ENCODE measurements around the gene FARS2. TPM values are rescaled to one million over a fixed set of nuclear protein-coding genes. Genes with fewer than 3 reads are reported as not detected.
A peak's percentile ranks its signal among the peaks of the same experiment; 100 is the strongest.

FARS2 gene
- total RNA-seq, 1 donor from 2014 or later, result 22.0 TPM

DNA sequence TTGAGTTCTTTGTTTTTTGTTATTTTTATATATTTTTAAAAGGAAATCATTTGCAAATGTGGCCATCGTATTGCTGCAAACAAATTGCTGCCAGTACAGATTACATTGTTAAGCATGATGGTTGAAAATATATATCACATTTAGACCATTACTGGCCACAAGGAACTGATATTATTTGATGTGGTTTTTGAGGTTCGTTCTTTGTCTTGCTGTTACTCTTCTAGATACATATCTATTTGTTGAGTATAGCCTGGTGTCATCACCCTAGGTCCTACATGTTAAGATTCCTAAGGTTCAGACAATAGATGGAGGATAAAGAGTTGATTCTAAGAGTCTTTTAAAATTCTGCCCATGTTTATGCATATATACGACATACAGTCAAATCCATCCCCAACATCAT, 306.0 kb downstream of the FARS2 start:
- no peak for DNase-seq (ENCODE audit: low read depth in 2 of 2)

DNA sequence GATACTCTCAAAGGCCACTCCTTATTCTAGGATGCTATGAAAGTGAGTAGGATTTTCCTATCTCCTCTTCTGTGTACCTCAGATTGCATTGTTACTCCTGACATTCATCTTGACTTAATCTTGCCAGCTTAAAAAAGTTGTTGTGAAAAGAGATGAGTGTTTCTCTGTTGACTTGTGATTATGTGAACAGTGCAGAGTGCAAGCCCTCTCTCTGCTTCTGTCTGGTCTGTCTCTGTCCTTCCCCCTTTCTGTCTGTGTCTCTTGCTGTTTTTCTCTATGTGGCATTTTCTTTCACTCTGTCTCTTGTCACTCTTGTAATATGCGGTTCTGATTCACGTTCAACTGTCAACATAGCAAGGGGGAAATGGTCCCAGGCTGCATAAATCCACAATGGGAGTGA, 306.6 kb downstream of the FARS2 start:
- DNase-seq (ENCODE audit: low read depth in 2 of 2), result no peak

DNA sequence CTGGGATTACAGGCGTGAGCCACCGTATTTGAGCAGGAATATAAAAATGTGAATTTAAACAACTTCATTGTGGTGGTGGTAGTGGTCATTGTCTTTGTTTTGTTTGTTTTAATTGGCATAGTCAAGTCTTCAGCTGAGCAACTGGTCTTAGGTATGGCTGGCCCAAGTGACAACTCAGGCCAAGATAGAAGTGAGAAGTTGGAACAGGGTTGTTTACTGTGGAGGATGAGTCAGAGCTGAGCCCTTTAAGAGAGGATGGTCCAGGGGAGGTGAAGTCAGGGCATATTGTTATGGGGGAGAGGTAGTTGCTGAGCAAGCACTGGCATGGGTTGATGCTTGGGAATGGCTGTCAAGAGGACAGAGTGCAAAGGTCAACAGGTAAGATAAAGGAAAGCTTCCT, 308.2 kb downstream of the FARS2 start:
- DNase-seq (ENCODE audit: low read depth in 2 of 2), result peak in 1 of 2 donors; percentile 12

DNA sequence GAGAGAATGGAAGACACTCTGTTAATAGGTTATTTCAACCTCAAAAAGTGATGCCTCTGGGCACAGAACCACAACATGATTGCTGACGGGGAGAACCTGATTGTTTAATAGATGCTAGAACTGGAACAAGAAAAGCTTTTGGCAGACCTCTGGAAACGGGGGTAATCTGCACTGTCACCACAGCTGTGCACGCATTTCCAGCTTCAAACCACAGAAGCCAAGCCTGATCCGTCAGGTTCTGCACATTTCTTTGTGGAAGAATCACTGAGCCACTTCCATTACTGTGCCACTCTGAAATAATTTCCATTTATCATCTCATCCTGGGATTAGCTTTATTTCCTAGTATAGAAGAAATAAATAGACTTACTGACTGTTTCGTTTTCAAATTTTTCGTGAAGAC, 309.3 kb downstream of the FARS2 start:
- no peak for DNase-seq (ENCODE audit: low read depth in 2 of 2)

DNA sequence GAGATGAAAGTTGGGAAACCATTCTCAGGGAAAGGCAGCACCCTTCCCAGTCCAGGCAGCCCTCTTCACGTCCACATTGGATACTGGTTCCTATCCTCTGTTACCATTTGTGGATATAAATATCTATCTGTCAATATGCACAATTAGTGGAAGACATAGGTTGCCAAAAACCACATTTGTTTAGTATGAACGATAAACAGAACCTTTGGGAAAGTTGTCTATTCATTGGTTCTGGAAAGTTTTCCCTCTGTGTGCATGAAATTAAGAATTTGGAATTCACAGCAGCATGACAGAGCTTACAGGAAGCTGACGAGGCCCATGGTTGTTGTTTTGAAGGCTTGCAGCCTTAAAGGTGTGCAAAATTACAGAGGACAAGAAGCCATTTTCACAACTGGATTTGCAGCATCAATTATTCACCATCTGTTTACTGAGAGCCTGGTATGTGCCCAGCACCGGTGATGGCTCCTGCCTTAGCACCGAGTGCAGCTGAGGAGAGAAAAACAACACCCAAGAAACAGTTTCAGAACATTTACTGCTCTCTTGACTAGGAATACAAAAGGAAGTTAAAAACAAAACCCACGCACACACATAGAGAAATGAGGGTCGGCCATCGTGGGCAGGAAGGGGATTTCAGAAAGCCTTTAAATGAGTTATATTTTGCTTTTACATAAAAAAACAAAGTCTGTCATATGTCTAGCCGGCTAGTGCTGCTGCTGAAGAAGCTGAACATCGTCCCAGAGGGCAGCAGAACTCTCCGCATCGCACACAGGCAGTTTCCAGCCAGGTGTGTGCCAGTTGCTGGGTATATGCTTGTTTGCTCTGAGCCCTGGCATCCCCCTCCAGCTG, 319.6 kb downstream of the FARS2 start:
- DNase-seq (ENCODE audit: low read depth in 2 of 2), result peak in 1 of 2 donors; percentile 70

DNA sequence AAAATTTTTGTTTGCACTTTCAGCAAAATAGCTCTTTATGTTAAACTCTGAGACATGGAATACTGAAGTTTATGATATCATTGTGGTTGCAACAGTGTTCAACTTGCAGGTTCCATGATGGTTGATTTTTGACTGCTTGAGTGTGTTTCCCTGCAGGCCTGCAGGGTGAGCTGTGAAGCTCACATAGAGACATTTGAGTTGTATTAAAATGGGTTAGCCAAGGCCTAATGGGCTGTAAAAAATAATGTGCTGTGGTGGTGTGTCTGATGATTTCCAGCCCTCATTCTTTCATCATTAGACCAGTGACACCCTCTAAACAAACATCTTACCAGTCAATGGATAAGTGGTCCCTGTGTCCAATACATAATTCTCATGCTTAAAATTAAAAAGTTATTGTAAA, 321.4 kb downstream of the FARS2 start:
- DNase-seq (ENCODE audit: low read depth in 2 of 2), result no peak

DNA sequence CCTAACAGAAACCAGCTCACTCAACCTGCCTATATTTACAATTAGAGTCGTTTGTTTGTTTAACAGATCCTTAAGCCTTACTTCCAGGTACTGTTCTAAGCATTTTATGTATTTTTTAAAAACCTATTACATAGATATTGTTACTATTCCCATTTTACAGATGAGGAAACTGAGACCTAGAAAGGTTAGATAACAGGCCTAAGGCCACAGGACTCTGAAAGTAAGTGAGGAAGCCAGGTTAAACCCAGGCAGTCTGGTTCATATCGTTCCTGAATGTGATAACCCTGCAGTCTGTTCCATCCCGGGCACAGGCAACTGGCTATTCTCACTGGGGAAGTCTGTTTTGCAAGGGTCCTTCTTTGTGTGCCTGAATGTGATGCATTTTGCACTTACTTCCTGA, 322.2 kb downstream of the FARS2 start:
- DNase-seq (ENCODE audit: low read depth in 2 of 2), result no peak

DNA sequence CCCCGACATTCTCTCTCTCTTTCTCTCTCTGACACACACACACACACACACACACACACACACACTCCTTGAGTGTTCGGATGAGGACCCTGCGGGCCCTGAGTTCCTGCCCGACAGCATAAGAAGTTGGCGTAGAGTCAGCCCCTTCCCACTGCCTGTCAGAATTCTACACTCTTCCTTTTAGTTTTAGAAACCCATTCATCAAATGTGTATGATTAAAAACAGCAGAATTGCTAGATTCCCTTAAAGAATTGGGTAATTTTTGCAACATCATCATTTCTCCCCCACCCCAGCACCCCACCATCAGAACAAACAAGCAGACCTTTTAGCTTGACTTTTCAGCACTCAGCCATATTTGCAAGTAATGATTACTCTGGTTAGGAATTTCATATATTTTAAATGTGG, 322.8 kb downstream of the FARS2 start:
- DNase-seq (ENCODE audit: low read depth in 2 of 2), result no peak

DNA sequence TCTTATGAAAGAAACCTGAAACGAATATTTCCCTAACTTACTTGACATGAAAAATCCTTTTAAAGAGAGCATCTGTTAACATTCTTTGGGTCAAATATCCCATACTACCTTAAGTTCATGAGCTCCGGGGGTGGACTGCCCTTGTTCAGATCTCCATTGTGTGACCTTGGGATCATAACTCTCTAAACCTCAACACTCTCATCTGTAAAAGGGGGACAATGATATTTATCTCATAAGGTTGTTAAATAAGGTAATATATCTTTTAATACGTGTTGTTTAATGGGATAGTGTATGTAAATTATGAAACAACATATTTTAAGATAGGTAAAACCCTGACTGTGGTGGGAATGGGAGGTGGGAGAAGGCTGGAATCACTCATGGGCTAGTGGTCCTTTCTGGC, 326.3 kb downstream of the FARS2 start:
- no peak for DNase-seq (ENCODE audit: low read depth in 2 of 2)

DNA sequence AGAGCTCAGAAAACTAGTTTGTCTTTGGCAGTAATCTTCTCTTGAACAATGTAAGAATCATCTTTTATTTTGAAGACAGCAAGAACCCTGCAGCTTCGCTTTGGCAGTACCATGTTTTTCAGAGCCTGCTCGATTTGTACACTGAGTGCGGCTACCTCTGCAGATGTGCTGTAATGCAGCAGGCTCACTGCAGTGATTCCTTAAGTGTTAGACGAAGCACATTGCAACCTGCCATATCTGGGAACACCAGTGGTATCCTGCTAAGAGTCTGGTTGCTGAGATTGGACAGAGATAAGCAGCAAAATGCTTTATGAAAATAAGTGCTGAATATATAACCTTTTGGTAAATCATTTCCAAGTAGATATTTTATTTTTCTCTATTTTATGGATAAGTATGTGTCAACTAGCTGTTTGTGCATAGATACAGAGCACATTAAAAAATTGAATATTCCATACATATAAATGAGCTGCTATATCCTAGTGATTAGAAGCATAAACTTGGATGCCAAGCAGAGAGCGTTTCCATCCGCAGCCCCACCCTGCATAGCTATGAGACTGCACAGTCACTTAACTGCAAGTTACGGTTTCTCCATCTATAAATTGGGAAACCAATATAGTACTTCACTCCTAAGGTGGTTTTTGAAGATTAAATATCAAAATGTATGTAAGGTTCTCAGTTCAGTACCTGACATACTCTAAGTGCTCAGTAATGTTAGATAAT, 328.3 kb downstream of the FARS2 start:
- no peak for DNase-seq (ENCODE audit: low read depth in 2 of 2)

DNA sequence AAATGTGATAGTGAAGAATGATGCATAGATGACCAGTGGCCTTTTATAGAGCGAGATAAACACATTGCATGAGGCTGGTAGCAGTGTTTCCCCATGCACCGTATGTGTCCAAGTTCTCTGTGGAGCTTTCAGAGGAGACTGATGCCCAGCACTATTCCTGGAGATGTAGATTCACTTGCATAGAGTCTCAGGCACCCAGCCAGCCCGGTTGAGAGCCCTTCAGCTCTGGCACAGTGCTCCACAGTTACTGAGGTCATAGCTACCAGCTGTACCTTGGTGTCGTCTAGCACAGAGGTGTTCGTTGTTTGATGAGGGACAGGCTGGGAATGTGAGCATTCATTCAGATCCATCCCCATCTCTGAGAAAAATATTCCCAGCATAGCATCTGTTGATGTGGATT, 328.9 kb downstream of the FARS2 start:
- DNase-seq (ENCODE audit: low read depth in 2 of 2), result no peak

DNA sequence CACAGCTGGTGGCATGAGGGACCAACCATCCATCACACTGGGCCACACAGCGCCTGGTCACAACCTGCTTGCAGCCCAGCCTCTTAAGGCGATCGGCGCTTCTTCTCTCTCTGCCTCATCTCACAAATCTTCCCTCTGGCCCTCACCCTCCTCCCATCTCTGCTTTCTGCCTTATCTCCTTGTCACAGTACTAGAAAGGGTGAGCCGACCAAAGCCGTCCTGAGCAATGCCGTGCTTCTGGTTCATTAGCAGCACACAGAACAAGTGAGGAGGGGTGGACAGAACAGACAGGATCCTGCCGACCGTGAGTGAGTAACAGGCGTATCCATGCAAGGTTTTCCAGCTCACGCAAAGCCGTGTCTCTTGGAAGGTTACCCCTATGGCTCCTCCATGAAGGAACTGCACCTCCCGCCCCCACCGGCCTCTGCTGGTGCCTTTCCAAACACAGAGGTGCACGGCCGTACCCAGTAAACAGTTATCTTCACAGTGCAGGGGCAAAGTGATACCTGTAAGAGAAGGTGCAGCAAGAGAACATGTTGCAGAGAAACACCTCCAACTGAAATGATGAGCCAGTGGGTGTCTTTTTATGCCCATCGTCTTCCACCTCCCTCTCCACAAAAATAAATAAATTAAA, 331.7 kb downstream of the FARS2 start:
- no peak for DNase-seq (ENCODE audit: low read depth in 2 of 2)

DNA sequence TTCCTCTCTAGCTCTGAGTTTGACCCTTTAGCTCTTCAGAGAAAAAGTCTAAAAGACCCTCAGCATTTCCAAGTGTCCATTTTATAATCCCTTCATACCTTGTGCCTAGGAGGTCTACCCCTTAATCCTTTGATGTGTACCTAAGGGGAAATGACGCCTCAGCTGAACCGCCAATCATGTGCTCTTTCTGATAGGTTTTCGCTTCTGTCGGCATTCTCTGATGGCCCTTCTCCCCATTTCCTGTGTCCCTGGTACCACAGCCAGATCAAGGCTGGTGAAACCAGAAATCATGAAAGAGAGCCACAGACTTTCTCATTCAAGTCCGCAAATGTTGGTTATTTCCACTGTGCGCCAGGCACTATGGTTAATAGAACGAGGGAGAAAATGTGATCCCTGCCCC, 333.9 kb downstream of the FARS2 start:
- no peak for DNase-seq (ENCODE audit: low read depth in 2 of 2)

DNA sequence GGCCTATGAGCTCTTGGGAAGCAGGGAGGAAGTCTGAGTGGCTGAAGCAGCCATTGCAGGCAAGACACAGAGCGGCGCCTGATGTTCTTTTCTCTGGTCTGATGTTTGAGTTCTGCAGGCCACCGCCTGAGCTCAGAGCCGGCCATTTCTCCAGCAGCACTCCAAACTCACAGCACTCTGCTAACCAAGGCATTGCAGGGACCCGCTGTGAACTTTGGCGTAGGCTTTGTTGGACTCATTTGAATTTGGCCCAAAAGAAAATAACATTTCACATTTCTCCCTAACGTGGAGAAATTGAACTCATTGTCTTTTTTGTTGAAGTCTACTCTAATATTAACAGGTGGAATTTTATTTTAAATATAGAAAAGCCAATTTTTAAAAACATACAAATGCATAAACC, 336.1 kb downstream of the FARS2 start:
- no peak for DNase-seq (ENCODE audit: low read depth in 2 of 2)

DNA sequence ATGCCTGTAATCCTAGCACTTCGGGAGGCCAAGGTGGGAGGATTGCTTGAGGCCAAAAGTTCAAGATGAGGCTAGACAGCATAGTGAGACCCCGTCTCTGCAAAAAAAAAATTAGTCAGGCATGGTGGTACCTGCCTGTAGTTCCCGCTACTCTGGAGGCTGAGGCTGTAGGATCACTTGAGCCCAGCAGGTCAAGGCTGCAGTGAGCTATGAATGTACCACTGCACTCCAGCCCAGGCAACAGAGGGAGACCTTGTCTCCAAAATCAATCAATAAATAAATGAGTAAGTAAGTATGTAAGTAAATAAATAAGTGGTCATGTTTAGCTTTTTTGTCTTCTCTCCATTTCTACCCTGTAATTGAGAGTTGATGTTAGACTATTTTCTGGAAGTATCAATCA, 336.8 kb downstream of the FARS2 start:
- DNase-seq (ENCODE audit: low read depth in 2 of 2), result no peak

DNA sequence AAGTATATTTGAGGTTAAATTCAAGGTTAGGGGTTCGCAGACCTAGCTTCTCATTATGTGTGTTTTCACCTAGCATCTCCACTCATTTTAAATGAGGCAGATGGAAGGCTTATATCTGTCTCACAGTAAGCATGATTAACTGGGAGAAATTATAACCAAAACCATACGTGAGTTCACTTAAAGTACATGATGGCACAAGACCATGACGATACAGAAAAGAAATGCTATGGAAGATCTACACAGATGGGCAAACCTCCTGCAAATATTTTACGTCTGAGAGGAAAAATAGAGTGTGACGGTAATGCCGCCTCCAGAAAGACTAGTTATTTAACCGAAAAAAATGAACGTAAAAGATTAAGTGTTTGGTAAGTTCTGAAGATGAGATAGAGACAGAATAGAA, 337.8 kb downstream of the FARS2 start:
- DNase-seq (ENCODE audit: low read depth in 2 of 2), result no peak

DNA sequence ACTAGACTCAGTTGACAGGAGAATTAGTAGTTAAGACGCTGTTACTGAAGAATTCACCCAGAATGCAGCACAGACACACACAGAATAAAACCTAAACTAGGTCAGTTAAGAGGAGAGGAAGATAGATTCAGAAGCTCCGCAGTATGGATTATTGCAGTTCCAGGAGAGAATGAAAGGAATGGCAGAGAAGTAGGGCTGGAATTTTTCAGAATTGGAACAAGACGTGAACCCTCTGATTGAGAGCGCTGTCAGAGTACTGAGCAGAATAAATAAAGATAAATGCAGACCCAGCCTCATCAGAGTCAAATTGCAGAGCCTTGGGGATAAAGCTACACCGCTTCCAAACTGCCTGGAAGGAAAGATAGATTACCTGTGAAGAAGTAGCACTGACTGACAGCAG, 344.6 kb downstream of the FARS2 start:
- no peak for DNase-seq (ENCODE audit: low read depth in 2 of 2)

DNA sequence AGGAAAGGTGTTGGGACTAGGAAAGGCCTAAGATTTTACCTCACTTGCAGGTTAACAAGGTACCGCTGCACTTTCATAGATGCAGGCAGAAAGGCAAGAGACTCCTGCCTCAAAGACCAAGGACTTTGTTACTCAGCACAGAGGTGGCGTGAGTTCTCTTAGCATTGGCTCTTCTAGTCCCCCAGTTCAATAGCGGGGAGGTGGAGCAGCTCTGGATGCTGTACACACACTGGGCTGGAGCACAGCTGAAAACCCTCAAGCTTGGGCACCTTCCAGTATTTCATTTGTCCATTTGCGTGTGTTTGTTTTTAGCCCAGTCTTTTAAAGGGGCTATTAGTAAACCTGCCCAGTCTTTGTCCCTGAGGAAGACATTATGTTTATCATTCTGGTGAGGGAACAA, 345.2 kb downstream of the FARS2 start:
- DNase-seq (ENCODE audit: low read depth in 2 of 2), result no peak

DNA sequence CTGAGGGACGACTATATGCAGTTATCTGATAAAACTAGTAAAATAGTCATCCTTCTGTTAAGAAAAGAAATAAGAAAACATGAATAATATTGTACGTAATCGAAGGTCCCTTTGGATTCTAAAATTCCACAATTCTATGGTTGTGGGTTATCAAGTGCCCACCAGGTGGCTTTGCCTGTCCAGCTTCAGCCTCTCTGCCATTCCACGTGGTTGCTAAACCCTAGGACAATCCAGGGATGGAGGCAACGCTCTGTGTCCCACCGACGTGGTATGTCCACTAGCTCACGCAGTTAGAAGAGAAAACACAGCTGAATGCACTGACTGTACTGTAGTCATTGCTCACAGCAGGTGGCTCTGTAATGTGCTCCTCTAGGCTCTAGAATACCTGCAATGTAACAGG, 349.3 kb downstream of the FARS2 start:
- no peak for DNase-seq (ENCODE audit: low read depth in 2 of 2)

DNA sequence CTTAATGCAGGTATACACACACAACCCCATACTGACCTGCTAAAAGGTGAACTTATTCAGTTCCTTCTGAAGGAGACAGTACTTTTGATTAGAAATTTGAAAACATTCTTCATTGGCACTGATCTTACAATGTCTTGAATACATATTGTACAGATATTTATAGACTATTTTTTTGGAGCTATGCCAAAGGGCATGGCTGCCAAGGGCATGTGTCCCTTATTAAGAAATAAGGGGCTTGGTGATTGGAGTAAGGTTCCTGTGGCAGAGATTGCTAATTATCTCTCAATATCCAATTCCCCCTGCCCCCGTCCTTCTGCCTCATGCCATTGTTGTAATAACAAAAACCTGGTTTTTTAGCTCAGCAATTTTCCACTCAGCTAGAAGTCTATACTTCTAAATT, 355.9 kb downstream of the FARS2 start:
- DNase-seq (ENCODE audit: low read depth in 2 of 2), result no peak

DNA sequence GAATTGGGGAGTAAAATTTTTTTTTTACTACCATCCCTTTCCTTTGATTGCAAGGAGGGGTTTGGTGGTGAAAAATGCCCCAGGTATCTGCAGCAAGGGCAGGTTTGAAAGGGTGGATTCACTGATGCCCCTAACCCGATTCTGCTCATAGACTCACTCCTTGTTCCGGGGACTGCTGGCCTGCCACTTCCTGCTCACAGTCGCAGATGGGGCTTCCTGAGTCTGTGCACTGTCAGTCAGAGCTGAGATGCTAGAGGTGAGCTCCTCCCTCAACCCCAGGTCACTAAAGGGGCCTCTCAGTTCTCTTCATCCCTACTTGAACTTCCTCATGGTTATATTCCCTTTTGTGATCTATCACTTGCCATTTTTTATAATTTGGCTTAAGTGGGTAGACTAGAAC, 357.9 kb downstream of the FARS2 start:
- no peak for DNase-seq (ENCODE audit: low read depth in 2 of 2)

DNA sequence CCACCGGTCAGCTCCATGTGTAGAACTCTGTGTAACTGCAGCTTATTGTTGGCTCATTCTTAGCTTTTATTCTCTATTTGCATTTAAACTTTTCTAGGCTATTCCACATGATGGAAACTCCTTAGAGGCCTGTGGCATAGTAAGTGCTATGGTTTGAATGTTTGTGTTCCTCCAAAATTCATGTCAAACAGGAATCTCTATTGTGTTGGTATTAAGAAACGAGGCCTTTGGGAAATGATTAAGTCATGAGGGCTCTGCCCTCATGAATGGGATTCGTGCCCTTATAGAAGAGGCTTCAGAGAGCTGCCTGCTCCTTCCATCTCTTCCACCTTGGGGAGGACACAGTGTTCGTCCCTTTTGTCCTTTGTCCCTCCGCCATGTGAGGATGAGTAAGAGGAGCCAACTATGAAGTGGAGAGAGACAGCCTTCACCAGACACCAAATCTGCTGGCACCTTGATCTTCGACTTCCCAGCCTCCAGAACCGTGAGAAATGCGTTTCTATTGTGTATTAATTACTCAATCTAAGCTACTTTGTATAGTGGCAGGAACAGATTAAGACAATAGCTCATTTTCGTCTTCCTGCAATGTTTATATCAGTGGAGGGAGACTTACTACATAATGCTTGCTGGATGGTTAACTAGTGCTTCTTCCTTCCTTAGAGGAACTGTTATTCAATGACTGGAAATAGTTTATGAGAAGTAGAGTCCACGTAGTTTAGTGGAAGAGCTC, 361.1 kb downstream of the FARS2 start:
- peak in 1 of 2 donors; percentile 70 for DNase-seq (ENCODE audit: low read depth in 2 of 2)
